NT2/D1 (cell line): ENCODE results near the gene PRR23E.

Source experiments
- DNase-seq: peaks from one replicate; pipeline ENCODE4 v3.0.0-alpha.2; 2011; ENCODE audit warnings: low read depth, low spot score
- H3K27me3 ChIP-seq: 2 replicates; pipeline ENCODE4 v1.6.0; 2011; ENCODE audit warnings: mild to moderate bottlenecking; ENCODE audit not compliant: insufficient read length, insufficient read depth
- H3K36me3 ChIP-seq: 2 replicates; pipeline ENCODE4 v1.6.1; 2011; ENCODE audit warnings: mild to moderate bottlenecking, low read length, mixed read lengths; ENCODE audit not compliant: insufficient read depth, insufficient read length
- H3K4me1 ChIP-seq: 2 replicates; pipeline ENCODE4 v1.5.1; 2011; ENCODE audit not compliant: insufficient read depth, insufficient read length
- H3K4me3 ChIP-seq: 2 replicates; pipeline ENCODE4 v1.5.1; 2011; ENCODE audit warnings: low read depth; ENCODE audit not compliant: insufficient read length
- H3K9ac ChIP-seq: 2 replicates; pipeline ENCODE4 v1.6.0; 2011; ENCODE audit warnings: low read depth; ENCODE audit not compliant: insufficient read length
- H3K9me3 ChIP-seq: 2 replicates; pipeline ENCODE4 v1.5.1; 2011; ENCODE audit warnings: mild to moderate bottlenecking, low read length; ENCODE audit not compliant: insufficient read depth
- SUZ12 ChIP-seq: IDR thresholded peaks from 2 replicates; pipeline ENCODE4 v1.6.1; 2011; ENCODE audit not compliant: insufficient read length, insufficient read depth; ENCODE audit errors: extremely low read depth
- YY1 ChIP-seq: IDR thresholded peaks from 2 replicates; pipeline ENCODE4 v1.6.1; 2011; ENCODE audit not compliant: insufficient read length, insufficient read depth
- ZNF274 ChIP-seq: IDR thresholded peaks from 2 replicates; pipeline ENCODE4 v1.6.1; 2011; ENCODE audit warnings: mild to moderate bottlenecking, low read depth, low read length

Gene PRR23E

GRCh38 chr3:127172781-127173515, 20.0 kb upstream of the PRR23E start:
- H3K9ac ChIP-seq: no peak overlapping the region
- no peak for DNase-seq
- no peaks in the 10 kb centered on the region for H3K36me3 ChIP-seq
- H3K4me3 ChIP-seq: no peak overlapping the region
- TF ChIP-seq YY1 (no peak), SUZ12 (no peak), ZNF274 (no peak)
- H3K4me1 ChIP-seq: peaks cover 14% of the 10 kb centered on the region
- H3K27me3 ChIP-seq: no peaks in the 10 kb centered on the region
- peaks cover 6% of the 10 kb centered on the region; the same call in 1 of the 2 replicates for H3K9me3 ChIP-seq

GRCh38 chr3:127173516-127174166, 19.3 kb upstream of the PRR23E start:
- peaks cover 8% of the 10 kb centered on the region; the same call in 1 of the 2 replicates for H3K9me3 ChIP-seq
- no peak for DNase-seq
- H3K4me1 ChIP-seq: peaks cover 14% of the 10 kb centered on the region
- no peak overlapping the region for H3K9ac ChIP-seq
- TF ChIP-seq SUZ12 (no peak), YY1 (no peak), ZNF274 (no peak)
- no peaks in the 10 kb centered on the region for H3K36me3 ChIP-seq
- H3K4me3 ChIP-seq: no peak overlapping the region
- H3K27me3 ChIP-seq: no peaks in the 10 kb centered on the region

GRCh38 chr3:127174284-127174683, 18.6 kb upstream of the PRR23E start:
- Histone ChIP-seq H3K27me3 (no peaks in the 10 kb centered on the region), H3K36me3 (no peaks in the 10 kb centered on the region), H3K9me3 (peaks cover 15% of the 10 kb centered on the region), H3K9ac (no peak overlapping the region), H3K4me3 (no peak overlapping the region), H3K4me1 (peaks cover 14% of the 10 kb centered on the region)
- DNase-seq: no peak
- TF ChIP-seq SUZ12 (no peak), ZNF274 (no peak), YY1 (no peak)

- Histone ChIP-seq H3K4me3 (no peak overlapping the region), H3K27me3 (no peaks in the 10 kb centered on the region), H3K9me3 (peaks cover 19% of the 10 kb centered on the region), H3K36me3 (no peaks in the 10 kb centered on the region), H3K4me1 (peaks cover 14% of the 10 kb centered on the region), H3K9ac (no peak overlapping the region)
- no peak for TF ChIP-seq YY1
- TF ChIP-seq ZNF274: no peak
- no peak for TF ChIP-seq SUZ12
- DNase-seq: no peak
Observed at GRCh38 chr3:127174715-127175140, 18.2 kb upstream of the PRR23E start.

- no peak overlapping the region for H3K9ac ChIP-seq
- TF ChIP-seq ZNF274 (no peak), SUZ12 (no peak), YY1 (no peak)
- no peaks in the 10 kb centered on the region for H3K36me3 ChIP-seq
- peaks cover 22% of the 10 kb centered on the region for H3K9me3 ChIP-seq
- no peak overlapping the region for H3K4me3 ChIP-seq
- no peak for DNase-seq
- H3K4me1 ChIP-seq: peaks cover 14% of the 10 kb centered on the region
- H3K27me3 ChIP-seq: no peaks in the 10 kb centered on the region
Observed at GRCh38 chr3:127175272-127175671, 17.7 kb upstream of the PRR23E start.

- no peak for TF ChIP-seq YY1
- no peak for TF ChIP-seq SUZ12
- TF ChIP-seq ZNF274: no peak
- DNase-seq: no peak
- Histone ChIP-seq H3K27me3 (no peaks in the 10 kb centered on the region), H3K4me1 (peaks cover 5% of the 10 kb centered on the region), H3K4me3 (no peak overlapping the region), H3K36me3 (no peaks in the 10 kb centered on the region), H3K9me3 (peaks cover 22% of the 10 kb centered on the region), H3K9ac (no peak overlapping the region)
Observed at GRCh38 chr3:127177226-127177625, 15.7 kb upstream of the PRR23E start.

- no peaks in the 10 kb centered on the region for H3K36me3 ChIP-seq
- H3K4me1 ChIP-seq: peaks cover 22% of the 10 kb centered on the region
- peaks cover 22% of the 10 kb centered on the region for H3K9me3 ChIP-seq
- no peak overlapping the region for H3K4me3 ChIP-seq
- H3K9ac ChIP-seq: no peak overlapping the region
- no peak for DNase-seq
- TF ChIP-seq YY1 (no peak), SUZ12 (no peak), ZNF274 (no peak)
- H3K27me3 ChIP-seq: no peaks in the 10 kb centered on the region
Observed at GRCh38 chr3:127180859-127181258, 12.1 kb upstream of the PRR23E start.
